HL-60 (cell line): ENCODE measurements around the gene TMEM72.

ENCODE experiments used
- CTCF ChIP-seq: IDR thresholded peaks from one replicate; pipeline ENCODE4 v1.5.1; 2011; ENCODE audit warnings: low read length, control low read depth, inconsistent platforms; ENCODE audit not compliant: insufficient read depth
- POLR2AphosphoS5 ChIP-seq: IDR thresholded peaks from 2 replicates; pipeline ENCODE4 v1.6.1; 2012; ENCODE audit warnings: low read depth
- REST ChIP-seq: IDR thresholded peaks from 2 replicates; pipeline ENCODE4 v1.6.1; 2012; ENCODE audit warnings: low read depth; ENCODE audit not compliant: insufficient replicate concordance

GRCh38 chr10:44899450-44900080, 11.6 kb upstream of the TMEM72 start:
- TF ChIP-seq REST (no peak), POLR2AphosphoS5 (no peak), CTCF (no peak)
